CD14-positive monocyte (primary cell): ENCODE results near the gene ABCB8. TPM values are rescaled to one million over a fixed set of nuclear protein-coding genes. Genes with fewer than 3 reads are reported as not detected.

Experiments used
- DNase-seq, 3 donors: peaks; one replicate each; pipeline ENCODE4 v3.0.0-alpha.2; 2011 to 2022
- H2AFZ ChIP-seq: 2 replicates; pipeline ENCODE4 v1.6.0; 2012; ENCODE audit warnings: mild to moderate bottlenecking, low read depth, low read length, inconsistent platforms; ENCODE audit not compliant: insufficient read depth, poor library complexity, severe bottlenecking
- H3K27ac ChIP-seq, 2 donors: 1 replicate in 1 of 2; 2 replicates in 1 of 2; pipeline ENCODE4 v1.5.1; 2012 to 2013; ENCODE audit warnings: low read length in 2 of 2, control low read depth in 1 of 2, inconsistent platforms in 1 of 2, low read depth in 1 of 2, mild to moderate bottlenecking in 1 of 2
- H3K27me3 ChIP-seq, 2 donors: one replicate each; pipeline versions ENCODE4 v1.6.0 to v1.6.1; 2011 to 2013; ENCODE audit warnings: low read length in 2 of 2; ENCODE audit not compliant: control insufficient read depth in 2 of 2, insufficient read depth in 2 of 2
- H3K36me3 ChIP-seq, 2 donors: replicated peaks in 1 of 2; 1 replicate in 1 of 2; 2 replicates in 1 of 2; pipeline versions ENCODE4 v1.5.1 to v1.6.1; 2012 to 2013; ENCODE audit warnings: low read length in 2 of 2, control low read depth in 1 of 2, inconsistent platforms in 1 of 2, mild to moderate bottlenecking in 1 of 2; ENCODE audit not compliant: insufficient read depth in 2 of 2, control insufficient read depth in 1 of 2
- H3K4me1 ChIP-seq, 2 donors: 1 replicate in 1 of 2; 2 replicates in 1 of 2; pipeline versions ENCODE4 v1.5.1 to v1.6.1; 2012 to 2013; ENCODE audit warnings: low read length in 2 of 2, control low read depth in 1 of 2, inconsistent platforms in 1 of 2, mild to moderate bottlenecking in 1 of 2, moderate library complexity in 1 of 2; ENCODE audit not compliant: insufficient read depth in 2 of 2, control insufficient read depth in 1 of 2
- H3K4me2 ChIP-seq: replicated peaks from 2 replicates; pipeline ENCODE3; 2012; ENCODE audit warnings: low read length, moderate library complexity, mild to moderate bottlenecking; ENCODE audit not compliant: poor library complexity, severe bottlenecking; ENCODE audit errors: extremely low read depth
- H3K4me3 ChIP-seq, 3 experiments: fragments of 200-600 bp in 1 of 3; sonication (generic) in 1 of 3; replicated peaks in 1 of 3; 1 replicate in 2 of 3; 2 replicates in 1 of 3; pipeline ENCODE4 v1.5.1; 2011 to 2013; ENCODE audit warnings: low read length in 3 of 3, mild to moderate bottlenecking in 3 of 3, control low read depth in 2 of 3, low read depth in 2 of 3, inconsistent platforms in 1 of 3, moderate library complexity in 1 of 3
- H3K79me2 ChIP-seq: 2 replicates; pipeline ENCODE4 v1.6.0; 2012; ENCODE audit warnings: mild to moderate bottlenecking, control low read depth, inconsistent platforms, low read length, moderate library complexity; ENCODE audit not compliant: insufficient read depth
- H3K9ac ChIP-seq: 2 replicates; pipeline ENCODE4 v1.6.0; 2017; ENCODE audit warnings: low read length, mild to moderate bottlenecking; ENCODE audit not compliant: insufficient read depth, poor library complexity, severe bottlenecking
- H3K9me3 ChIP-seq, 2 donors: replicated peaks in 1 of 2; 1 replicate in 1 of 2; 2 replicates in 1 of 2; pipeline versions ENCODE4 v1.5.1 to v1.6.1; 2012 to 2013; ENCODE audit warnings: low read length in 2 of 2, control low read depth in 1 of 2; ENCODE audit not compliant: control insufficient read depth in 1 of 2, insufficient read depth in 1 of 2
- H4K20me1 ChIP-seq: 2 replicates; pipeline ENCODE4 v1.6.0; 2012; ENCODE audit warnings: mild to moderate bottlenecking, low read length, control low read depth, moderate library complexity; ENCODE audit not compliant: insufficient read depth
- H3K27ac Mint-ChIP-seq, 7 donors: one replicate each; pipeline ENCODE4 v1.8.0; 2020; ENCODE audit warnings: mild to moderate bottlenecking in 7 of 7, mixed read lengths in 7 of 7, moderate library complexity in 6 of 7, inconsistent platforms in 2 of 7
- H3K27me3 Mint-ChIP-seq, 3 donors: one replicate each; pipeline ENCODE4 v1.8.0; 2021 to 2022; ENCODE audit warnings: low read depth in 3 of 3, mild to moderate bottlenecking in 3 of 3, mixed read lengths in 3 of 3, moderate library complexity in 3 of 3, inconsistent platforms in 1 of 3
- H3K36me3 Mint-ChIP-seq, 2 donors: one replicate each; pipeline ENCODE4 v1.8.0; 2020; ENCODE audit warnings: mixed read lengths in 2 of 2, inconsistent platforms in 1 of 2, mild to moderate bottlenecking in 1 of 2
- H3K4me1 Mint-ChIP-seq: one replicate; pipeline ENCODE4 v1.8.0; 2020; ENCODE audit warnings: mild to moderate bottlenecking, mixed read lengths
- H3K4me3 Mint-ChIP-seq, 2 donors: one replicate each; pipeline ENCODE4 v1.8.0; 2020; ENCODE audit warnings: mild to moderate bottlenecking in 2 of 2, mixed read lengths in 2 of 2, moderate library complexity in 1 of 2
- H3K9me3 Mint-ChIP-seq, 7 donors: one replicate each; pipeline ENCODE4 v1.8.0; 2020 to 2022; ENCODE audit warnings: mixed read lengths in 7 of 7, mild to moderate bottlenecking in 6 of 7, moderate library complexity in 6 of 7, inconsistent platforms in 2 of 7
- WGBS: methylation state at CpG from one replicate; pipeline ENCODE4 v1.1.5; 2013; ENCODE audit warnings: missing lambda C conversion rate; ENCODE audit not compliant: insufficient coverage; 5-methylcytosine and 5-hydroxymethylcytosine counted together
- intact Hi-C, 2 donors: fragments of 100-400 bp; cut with micrococcal nuclease; formaldehyde crosslinking; loops; one replicate each; pipeline versions ENCODE4 v1.15.0 to v1.15.1; 2023
- polyA plus RNA-seq, 3 donors: library from polyadenylated mRNA; depleted of rRNA in 1 of 3; unstranded in 2 of 3; stranded (reverse) in 1 of 3; fragments of 300-500 nt in 2 of 3; fragments of >200 nt in 1 of 3; fragmentation: Illumina TruSeq in 2 of 3; gene quantifications; 1 replicate in 2 of 3; 2 replicates in 1 of 3; pipeline ENCODE4 v1.2.3, GENCODE V29; 2012 to 2021
- TF ChIP-seq, protein P1 (sequence below): fragments of 200-600 bp; IDR thresholded peaks from one replicate; pipeline ENCODE4 v1.8.0; 2022; ENCODE audit warnings: antibody characterized with exemption, mild to moderate bottlenecking

The ABCB8 gene
- polyA plus RNA-seq, 3 donors: 9.3 to 19.9 (median 9.5) TPM

DNA sequence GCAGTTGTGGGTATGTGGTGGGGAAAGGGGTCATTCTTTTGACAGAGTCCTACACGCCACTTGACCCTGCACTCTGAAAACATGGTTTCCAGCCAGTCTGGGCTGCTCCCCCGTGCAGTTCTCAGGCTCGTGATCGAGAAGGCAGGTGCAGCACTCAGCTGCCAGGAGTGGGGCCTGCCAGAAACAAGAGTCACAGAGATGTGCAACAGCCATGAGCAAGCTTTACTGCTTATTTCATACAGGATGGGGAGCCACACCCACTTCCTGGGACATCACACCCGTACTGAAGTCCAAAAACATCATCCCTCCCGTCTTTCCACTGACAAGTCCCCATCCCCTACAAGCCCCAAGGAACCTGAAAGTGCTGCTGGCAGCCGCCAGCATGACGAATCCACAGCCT lies 13.3 kb upstream of the ABCB8 start:
- 68% methylated on average over 8 of the region's 8 CpGs for WGBS
- Histone ChIP-seq H3K9ac (no peak overlapping the region), H4K20me1 (no peaks in the 10 kb centered on the region), H3K79me2 (no peaks in the 10 kb centered on the region), H3K36me3 (no peaks in the 10 kb centered on the region), H3K4me3 (no peak overlapping the region), H3K4me2 (no peak overlapping the region), H3K27ac (no peak overlapping the region), H2AFZ (no peak overlapping the region), H3K9me3 (peaks cover 0 to under 1% of the 10 kb centered on the region in 2 donors), H3K27me3 (peaks cover 18 to 58% of the 10 kb centered on the region in 2 donors), H3K4me1 (peaks cover 41 to 67% of the 10 kb centered on the region in 2 donors)
- Mint-ChIP-seq H3K4me3 (peak overlapping the region in 1 of 2 donors; percentile 49), H3K36me3 (peaks cover 3 to 6% of the 10 kb centered on the region in 2 donors), H3K27ac (peak overlapping the region in 4 of 7 donors; percentile 63 to 76 (median 70)), H3K27me3 (peaks cover 62 to 94% (median 71%) of the 10 kb centered on the region in 3 donors), H3K9me3 (peaks cover 0 to 22% (median 5%) of the 10 kb centered on the region in 7 donors), H3K4me1 (peaks cover 58% of the 10 kb centered on the region)
- intact Hi-C loops: loop anchor here (5.0 kb wide), 1 partner anchor 97 kb away; no protein-coding TSS in a partner anchor
- peak; percentile 25 to 40 (median 29) for DNase-seq
- TF ChIP-seq, protein P1, sequence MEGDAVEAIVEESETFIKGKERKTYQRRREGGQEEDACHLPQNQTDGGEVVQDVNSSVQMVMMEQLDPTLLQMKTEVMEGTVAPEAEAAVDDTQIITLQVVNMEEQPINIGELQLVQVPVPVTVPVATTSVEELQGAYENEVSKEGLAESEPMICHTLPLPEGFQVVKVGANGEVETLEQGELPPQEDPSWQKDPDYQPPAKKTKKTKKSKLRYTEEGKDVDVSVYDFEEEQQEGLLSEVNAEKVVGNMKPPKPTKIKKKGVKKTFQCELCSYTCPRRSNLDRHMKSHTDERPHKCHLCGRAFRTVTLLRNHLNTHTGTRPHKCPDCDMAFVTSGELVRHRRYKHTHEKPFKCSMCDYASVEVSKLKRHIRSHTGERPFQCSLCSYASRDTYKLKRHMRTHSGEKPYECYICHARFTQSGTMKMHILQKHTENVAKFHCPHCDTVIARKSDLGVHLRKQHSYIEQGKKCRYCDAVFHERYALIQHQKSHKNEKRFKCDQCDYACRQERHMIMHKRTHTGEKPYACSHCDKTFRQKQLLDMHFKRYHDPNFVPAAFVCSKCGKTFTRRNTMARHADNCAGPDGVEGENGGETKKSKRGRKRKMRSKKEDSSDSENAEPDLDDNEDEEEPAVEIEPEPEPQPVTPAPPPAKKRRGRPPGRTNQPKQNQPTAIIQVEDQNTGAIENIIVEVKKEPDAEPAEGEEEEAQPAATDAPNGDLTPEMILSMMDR: no peak

DNA sequence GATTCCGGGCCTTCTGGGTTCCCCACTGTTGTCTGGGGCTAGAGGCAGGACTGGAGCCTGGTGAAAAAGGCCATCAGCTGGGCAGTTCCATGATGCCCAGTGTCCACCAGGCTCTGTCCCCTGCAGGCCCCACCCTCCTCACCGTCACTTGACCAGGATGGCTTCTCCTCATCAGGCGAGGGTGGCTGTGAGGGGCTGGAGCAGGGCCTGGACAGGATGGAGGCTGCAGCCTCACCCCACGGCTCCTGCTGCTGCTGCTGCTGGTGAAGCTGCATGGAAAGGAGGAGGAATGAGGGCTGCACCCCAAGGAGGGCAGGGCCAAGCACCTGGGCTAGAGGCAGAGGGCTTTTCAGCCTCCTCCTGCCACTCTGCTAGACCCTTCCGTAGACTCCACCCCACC lies 12.3 kb upstream of the ABCB8 start:
- H3K4me3 Mint-ChIP-seq: no peak overlapping the region
- Histone ChIP-seq H3K27me3 (peaks cover 25 to 63% of the 10 kb centered on the region in 2 donors), H3K9ac (no peak overlapping the region), H4K20me1 (no peaks in the 10 kb centered on the region), H3K27ac (no peak overlapping the region), H3K4me3 (no peak overlapping the region), H2AFZ (no peak overlapping the region), H3K79me2 (no peaks in the 10 kb centered on the region), H3K4me2 (no peak overlapping the region), H3K9me3 (peaks cover 0 to 6% of the 10 kb centered on the region in 2 donors), H3K4me1 (peaks cover 34 to 57% of the 10 kb centered on the region in 2 donors), H3K36me3 (no peaks in the 10 kb centered on the region)
- peaks cover 3 to 6% of the 10 kb centered on the region in 2 donors for H3K36me3 Mint-ChIP-seq
- 100% methylated on average over 2 of the region's 5 CpGs for WGBS
- DNase-seq: no peak
- H3K4me1 Mint-ChIP-seq: peaks cover 50% of the 10 kb centered on the region
- peaks cover 63 to 94% (median 74%) of the 10 kb centered on the region in 3 donors for H3K27me3 Mint-ChIP-seq
- H3K9me3 Mint-ChIP-seq: peaks cover 0 to 22% (median 5%) of the 10 kb centered on the region in 7 donors
- intact Hi-C loops: loop anchor here in 1 of 2 donors (5.0 kb wide), 1 partner anchor 96 kb away; no protein-coding TSS in a partner anchor
- TF ChIP-seq, protein P1: no peak
- H3K27ac Mint-ChIP-seq: peak overlapping the region in 1 of 7 donors; percentile 37
